K562 (cell line): Measurements from ENCODE around the gene C1QTNF8. TPM values are rescaled to one million over a fixed set of nuclear protein-coding genes. Genes with fewer than 3 reads are reported as not detected.

Source experiments
- ATAC-seq: fragments of 200-7000 bp; cut with Tn5 transposase; 3 replicates; pipeline ENCODE4 v1.9.1; 2020; ENCODE audit warnings: moderate library complexity
- BruUV-seq: library from RNA; stranded (reverse); fragments of 400-500 nt; replicated peaks from 2 replicates; lab custom pipeline; 2021; lab: Mats Ljungman, UMichigan
- CTCF ChIA-PET: fragments of 300-600 bp; formaldehyde crosslinking; extraction: SDS; loops from one replicate; lab custom pipeline; 2021; ENCODE audit warnings: low intra/inter-chr PET ratio; lab: Yijun Ruan, JAX
- POLR2A ChIA-PET: fragments of 300-600, 350-650 bp; sonication (Branson Sonifier 250); formaldehyde crosslinking; extraction: SDS; loops from one replicate; lab custom pipeline; 2021; ENCODE audit warnings: antibody characterized with exemption, inconsistent platforms; lab: Yijun Ruan, JAX
- DNase-seq, 4 experiments: peaks; one replicate each; pipeline versions ENCODE4 v3.0.0 to v3.0.0-alpha.2; 2011 to 2018; ENCODE audit warnings: low spot score in 3 of 4, mixed read lengths in 3 of 4; ENCODE audit errors: extremely low read depth in 1 of 4
- FAIRE-seq: peaks from 2 replicates; lab custom pipeline; 2011; peaks lifted over from hg19 to GRCh38; lab: Jason Lieb, UNC
- H2AFZ ChIP-seq: 2 replicates; pipeline ENCODE4 v1.6.0; 2011; ENCODE audit warnings: low read depth, low read length, control low read depth, inconsistent platforms
- H3K27ac ChIP-seq: fragments of 200-600 bp; 3 replicates; pipeline ENCODE4 v1.8.0; 2011; ENCODE audit warnings: low read depth, mild to moderate bottlenecking, control low read depth, inconsistent platforms, low read length, moderate library complexity, mixed read lengths; ENCODE audit errors: extremely low read depth
- H3K27me3 ChIP-seq, 2 experiments: fragments of 300-600 bp in 1 of 2; 2 replicates in 1 of 2; 3 replicates in 1 of 2; pipeline versions ENCODE4 v1.6.0 to v1.8.0; 2011; ENCODE audit warnings: inconsistent platforms in 2 of 2, low read length in 2 of 2, mild to moderate bottlenecking in 1 of 2, mixed read lengths in 1 of 2, moderate library complexity in 1 of 2; ENCODE audit not compliant: control insufficient read depth in 2 of 2, insufficient read depth in 2 of 2
- H3K36me3 ChIP-seq: fragments of 300-600 bp; 3 replicates; pipeline ENCODE4 v1.8.0; 2011; ENCODE audit warnings: mild to moderate bottlenecking, low read length, inconsistent platforms; ENCODE audit not compliant: control insufficient read depth, insufficient read depth
- H3K4me1 ChIP-seq, 2 experiments: fragments of 200-600 bp in 1 of 2; replicated peaks in 1 of 2; 2 replicates in 1 of 2; 3 replicates in 1 of 2; pipeline versions ENCODE4 v1.5.1 to v1.8.0; 2011; ENCODE audit warnings: inconsistent platforms in 2 of 2, low read length in 2 of 2, mild to moderate bottlenecking in 1 of 2, mixed read lengths in 1 of 2, moderate library complexity in 1 of 2; ENCODE audit not compliant: control insufficient read depth in 2 of 2, insufficient read depth in 2 of 2
- H3K4me2 ChIP-seq: 2 replicates; pipeline ENCODE4 v1.6.1; 2011; ENCODE audit warnings: low read length, control low read depth, inconsistent platforms, mixed read lengths; ENCODE audit not compliant: insufficient read depth
- H3K4me3 ChIP-seq: fragments of 200-600 bp; sonication (generic), shearing (Covaris generic); 2 replicates; pipeline ENCODE4 v1.5.1; 2016; ENCODE audit warnings: control low read depth, inconsistent platforms
- H3K79me2 ChIP-seq: fragments of 200-600 bp; 3 replicates; pipeline ENCODE4 v1.8.0; 2011; ENCODE audit warnings: low read length, inconsistent platforms; ENCODE audit not compliant: control insufficient read depth, insufficient read depth
- H3K9ac ChIP-seq, 2 experiments: 2 replicates each; pipeline versions ENCODE4 v1.6.0 to v1.6.1; 2011; ENCODE audit warnings: low read depth in 2 of 2, low read length in 2 of 2, control low read depth in 1 of 2, inconsistent platforms in 1 of 2, mild to moderate bottlenecking in 1 of 2, mixed read lengths in 1 of 2; ENCODE audit not compliant: insufficient read depth in 1 of 2
- H3K9me1 ChIP-seq: one replicate; pipeline ENCODE4 v1.6.0; 2011; ENCODE audit warnings: inconsistent platforms, mild to moderate bottlenecking, low read length, moderate library complexity; ENCODE audit not compliant: control insufficient read depth, insufficient read depth
- H3K9me3 ChIP-seq: replicated peaks from 2 replicates; pipeline ENCODE4 v1.5.1; 2011; ENCODE audit warnings: low read depth, low read length, inconsistent platforms; ENCODE audit not compliant: control insufficient read depth, insufficient read depth
- H4K20me1 ChIP-seq: replicated peaks from 2 replicates; pipeline ENCODE4 v1.6.1; 2011; ENCODE audit warnings: low read length, inconsistent platforms, mixed read lengths; ENCODE audit not compliant: control insufficient read depth, insufficient read depth
- ARID2 ChIP-seq: fragments of 450-650 bp; IDR thresholded peaks from 2 replicates; pipeline ENCODE4 v1.6.1; 2017; ENCODE audit warnings: antibody characterized with exemption, mild to moderate bottlenecking
- CBFA2T2 ChIP-seq: fragments of 450-650 bp; conservative IDR thresholded peaks from 2 replicates; pipeline ENCODE4 v1.6.1; 2017; ENCODE audit warnings: mild to moderate bottlenecking
- DMBX1 ChIP-seq: fragments of 250-450 bp; sonication (Bioruptor Pico); IDR thresholded peaks from 2 replicates; pipeline ENCODE4 v1.8.0; 2022; ENCODE audit warnings: inconsistent platforms, mild to moderate bottlenecking, moderate library complexity, borderline replicate concordance
- FOXJ2 ChIP-seq: fragments of 200-800 bp; sonication (Bioruptor generic); IDR thresholded peaks from 2 replicates; pipeline ENCODE4 v1.6.1; 2016; ENCODE audit warnings: missing genetic modification characterization, missing compliant biosample characterization
- KAT8 ChIP-seq: fragments of 450-650 bp; IDR thresholded peaks from 2 replicates; pipeline ENCODE4 v1.6.1; 2016; ENCODE audit warnings: low read depth, mild to moderate bottlenecking
- MYNN ChIP-seq, 2 experiments: sonication (generic); formaldehyde crosslinking in 1 of 2; IDR thresholded peaks; 2 replicates each; pipeline versions ENCODE4 v1.5.0 to v1.6.1; 2016 to 2020; ENCODE audit warnings: antibody characterized with exemption in 1 of 2, missing genetic modification reagents in 1 of 2
- PCBP1 ChIP-seq: fragments of 200-400 bp; formaldehyde crosslinking; IDR thresholded peaks from 2 replicates; pipeline ENCODE4 v1.6.1; 2018; ENCODE audit warnings: mild to moderate bottlenecking, low read depth, low read length; ENCODE audit not compliant: poor library complexity, severe bottlenecking
- PTRF ChIP-seq: fragments of 450-650 bp; IDR thresholded peaks from 2 replicates; pipeline ENCODE4 v1.6.1; 2016; ENCODE audit warnings: mild to moderate bottlenecking, missing genetic modification characterization, missing compliant biosample characterization
- ZFP30 ChIP-seq: fragments of 250-450 bp; sonication (Bioruptor Pico); IDR thresholded peaks from 2 replicates; pipeline ENCODE4 v1.8.0; 2022; ENCODE audit warnings: moderate library complexity, mild to moderate bottlenecking, inconsistent platforms, borderline replicate concordance
- ZNF133 ChIP-seq: fragments of 250-450 bp; sonication (Bioruptor Pico); IDR thresholded peaks from 2 replicates; pipeline ENCODE4 v1.4.0; 2020; ENCODE audit warnings: mild to moderate bottlenecking
- ZNF644 ChIP-seq: fragments of 200-800 bp; sonication (Bioruptor generic); IDR thresholded peaks from 2 replicates; pipeline ENCODE4 v1.6.1; 2016; ENCODE audit warnings: low read depth, missing genetic modification characterization, missing compliant biosample characterization
- WGBS: fragments of 100-300 bp; shearing (Covaris generic); methylation state at CpG from one replicate; pipeline ENCODE4 v1.1.6; 2016; ENCODE audit warnings: low coverage, mixed read lengths; ENCODE audit not compliant: insufficient coverage; ENCODE audit errors: missing lambda C conversion rate; 5-methylcytosine and 5-hydroxymethylcytosine counted together
- in situ Hi-C: fragments of 300-500 bp; cut with MboI; formaldehyde crosslinking; loops from 4 replicates; pipeline ENCODE4 v1.15.0; 2018; ENCODE audit warnings: inconsistent platforms, mixed read lengths
- intact Hi-C: fragments of 100-400 bp; cut with micrococcal nuclease; formaldehyde crosslinking; loops from 2 replicates; pipeline ENCODE4 v1.14.2; 2022
- polyA plus RNA-seq, 8 experiments: library from polyadenylated mRNA; depleted of rRNA in 4 of 8; stranded (reverse) in 5 of 8; unstranded in 3 of 8; fragments of >200 nt; fragmentation: Nextera tagmentation in 2 of 8; fragmentation: Illumina TruSeq in 1 of 8; extraction: Ambion mirVana in 2 of 8; extraction: Trizol in 1 of 8; gene quantifications; 2 replicates each; pipeline versions ENCODE4 v1.2.1 to v1.2.3, GENCODE V29; 2011 to 2014; ENCODE audit warnings: inconsistent platforms in 1 of 8, missing spikeins in 1 of 8
- total RNA-seq, 7 experiments: library from RNA; depleted of rRNA in 6 of 7; stranded (reverse); fragments of >200 nt in 6 of 7; fragmentation: Illumina TruSeq in 2 of 7; extraction: Trizol in 2 of 7; gene quantifications; 2 replicates each; pipeline versions ENCODE4 v1.2.1 to v1.2.3, GENCODE V29; 2011 to 2021; ENCODE audit warnings: low replicate concordance in 1 of 7

The C1QTNF8 gene
- total and polyA plus RNA-seq, 9 of the 15 experiments (the other 6 are each of a cell fraction or from before 2014, with no cell fraction given), result not detected

- POLR2A ChIA-PET, result no interaction called here
- no peak for FAIRE-seq
Measured at GRCh38 chr16:1098266-1098991, 2.4 kb upstream of the C1QTNF8 start.

DNA sequence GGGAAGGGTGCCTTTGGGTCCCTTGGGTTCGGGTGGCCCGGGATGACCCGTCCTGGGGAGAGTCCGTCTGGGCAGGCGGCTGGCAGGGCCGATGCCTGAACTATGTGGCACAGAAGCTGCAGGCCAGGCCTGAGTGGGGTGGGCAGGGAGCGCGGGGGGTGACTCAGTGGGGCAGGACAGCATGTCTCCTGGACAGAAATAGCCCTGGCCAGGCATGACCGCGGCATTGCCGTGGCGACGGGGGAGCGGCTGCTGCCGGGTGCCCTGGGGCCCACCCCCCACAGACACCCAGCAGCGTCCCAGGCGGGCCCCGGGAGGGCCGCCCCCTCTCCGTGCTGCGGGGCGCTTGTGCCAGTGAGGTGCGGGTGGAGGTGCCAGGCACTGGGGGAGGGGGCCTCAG, 1.8 kb upstream of the C1QTNF8 start:
- Histone ChIP-seq H3K27ac (no peak overlapping the region), H3K9ac (no peak overlapping the region), H3K9me3 (no peaks in the 10 kb centered on the region), H3K4me2 (no peak overlapping the region), H3K27me3 (peaks cover 2 to 57% of the 10 kb centered on the region in 2 experiments; a peak in 3 of 5 replicates), H3K4me3 (no peak overlapping the region), H3K9me1 (no peaks in the 10 kb centered on the region), H3K4me1 (peaks cover 0 to 64% of the 10 kb centered on the region in 2 experiments; a peak in 2 of 5 replicates), H4K20me1 (peaks cover 2% of the 10 kb centered on the region; the same call in 1 of the 2 replicates), H2AFZ (no peak overlapping the region), H3K79me2 (no peaks in the 10 kb centered on the region), H3K36me3 (no peaks in the 10 kb centered on the region)
- no TSS peak for BruUV-seq
- POLR2A ChIA-PET, result interaction anchor here (0.6 kb wide), 1 partner anchor 298 kb away, joined by 3 read pairs; no protein-coding TSS in a partner anchor
- intact Hi-C loops (no loop called here), in situ Hi-C loops (no loop called here)
- ATAC-seq (no peak), DNase-seq (no peak), FAIRE-seq (no peak)
- 1% methylated on average over 8 of the region's 23 CpGs for WGBS
- CTCF ChIA-PET, result no interaction called here
- no peak for TF ChIP-seq ZNF644 (tag)
- no peak for TF ChIP-seq CBFA2T2
- TF ChIP-seq FOXJ2 (tag), result no peak
- TF ChIP-seq PTRF, result no peak
- no peak for TF ChIP-seq ZFP30 (CRISPR knock-in tag)
- no peak for TF ChIP-seq MYNN (IDR thresholded peaks at IDR 0.05)
- TF ChIP-seq MYNN (CRISPR knock-in tag; IDR thresholded peaks at IDR 0.05), result no peak
- TF ChIP-seq KAT8, result no peak
- no peak for TF ChIP-seq ARID2

More at GRCh38 chr16:1098266-1098991, 2.4 kb upstream of the C1QTNF8 start:
- H3K36me3 ChIP-seq, result no peaks in the 10 kb centered on the region
- DNase-seq (no peak), ATAC-seq (no peak)
- H3K79me2 ChIP-seq, result no peaks in the 10 kb centered on the region
- CTCF ChIA-PET, result no interaction called here
- BruUV-seq, result no TSS peak
- peaks cover 0 to 69% of the 10 kb centered on the region in 2 experiments; a peak in 2 of 5 replicates for H3K4me1 ChIP-seq
- in situ Hi-C loops, result no loop called here
- intact Hi-C loops, result no loop called here
- H3K9ac ChIP-seq, result no peak overlapping the region
- no peak overlapping the region for H3K4me3 ChIP-seq
- no peak overlapping the region for H3K27ac ChIP-seq
- H3K27me3 ChIP-seq, result peaks cover 2 to 57% of the 10 kb centered on the region in 2 experiments; a peak in 3 of 5 replicates
- H2AFZ ChIP-seq, result no peak overlapping the region
- TF ChIP-seq DMBX1 (CRISPR knock-in tag) (no peak), PCBP1 (peak; percentile 19), ZNF133 (CRISPR knock-in tag) (no peak)
- no peak overlapping the region for H3K4me2 ChIP-seq
- no peaks in the 10 kb centered on the region for H3K9me1 ChIP-seq
- peaks cover 7% of the 10 kb centered on the region for H4K20me1 ChIP-seq
- 6% methylated on average over 28 of the region's 34 CpGs for WGBS
- no peaks in the 10 kb centered on the region for H3K9me3 ChIP-seq
